ENCODE measurements around the gene PCDHB15. TPM values are rescaled to one million over a fixed set of nuclear protein-coding genes. Genes with fewer than 3 reads are reported as not detected.
"Not testable (repeated sequence)": the region's sequence is repeated elsewhere in the genome, so short reads cannot be mapped to it uniquely, and the experiment has no call there.

Gene PCDHB15
- polyA plus RNA-seq (ENCODE audit: insufficient read length in 3 of 3): 10 to 100 TPM; 11.3 to 17.3 (median 15.4) TPM

GRCh38 chr5:141245250-141245717 lies at the start of gene PCDHB15:
Gene PCDHB15 (plus strand): TSS chr5:141245395. CDS start chr5:141245579, 184 bp downstream.
- no peak for DNase-seq (ENCODE audit: low read depth in 3 of 3, low spot score in 2 of 3)

GRCh38 chr5:141196363-141196762 lies 48.8 kb upstream of the PCDHB15 start:
- no peak for DNase-seq (ENCODE audit: low read depth in 3 of 3, low spot score in 2 of 3)

GRCh38 chr5:141199359-141200235 lies 45.6 kb upstream of the PCDHB15 start, which contains the start of gene PCDHB11:
Gene PCDHB11 (plus strand): TSS chr5:141199627. CDS start chr5:141199775, 148 bp downstream.
- DNase-seq (ENCODE audit: low read depth in 3 of 3, low spot score in 2 of 3): no peak

- DNase-seq (ENCODE audit: low read depth in 3 of 3, low spot score in 2 of 3): not testable (repeated sequence)
Observed at GRCh38 chr5:141201126-141201525, 44.1 kb upstream of the PCDHB15 start.

- DNase-seq (ENCODE audit: low read depth in 3 of 3, low spot score in 2 of 3): not testable (repeated sequence)
Observed at GRCh38 chr5:141201646-141202045, 43.5 kb upstream of the PCDHB15 start.

GRCh38 chr5:141208478-141208877 lies 36.7 kb upstream of the PCDHB15 start, which contains the start of gene PCDHB12:
Gene PCDHB12 (plus strand): TSS chr5:141208719. CDS start chr5:141208908, 189 bp downstream.
- no peak for DNase-seq (ENCODE audit: low read depth in 3 of 3, low spot score in 2 of 3)

- not testable (repeated sequence) for DNase-seq (ENCODE audit: low read depth in 3 of 3, low spot score in 2 of 3)
Observed at GRCh38 chr5:141210281-141210680, 34.9 kb upstream of the PCDHB15 start.

GRCh38 chr5:141210849-141211248 lies 34.3 kb upstream of the PCDHB15 start:
- not testable (repeated sequence) for DNase-seq (ENCODE audit: low read depth in 3 of 3, low spot score in 2 of 3)

GRCh38 chr5:141213656-141214339 lies 31.4 kb upstream of the PCDHB15 start, which contains the start of gene PCDHB13:
Gene PCDHB13 (plus strand): TSS chr5:141213919. CDS start chr5:141214124, 205 bp downstream.
- DNase-seq (ENCODE audit: low read depth in 3 of 3, low spot score in 2 of 3): not testable (repeated sequence)

GRCh38 chr5:141214583-141214982 lies 30.6 kb upstream of the PCDHB15 start:
- DNase-seq (ENCODE audit: low read depth in 3 of 3, low spot score in 2 of 3): not testable (repeated sequence)

- not testable (repeated sequence) for DNase-seq (ENCODE audit: low read depth in 3 of 3, low spot score in 2 of 3)
Observed at GRCh38 chr5:141215504-141215903, 29.7 kb upstream of the PCDHB15 start.

GRCh38 chr5:141216035-141216434 lies 29.2 kb upstream of the PCDHB15 start:
- DNase-seq (ENCODE audit: low read depth in 3 of 3, low spot score in 2 of 3): not testable (repeated sequence)

- no peak for DNase-seq (ENCODE audit: low read depth in 3 of 3, low spot score in 2 of 3)
Observed at GRCh38 chr5:141223112-141223783, 21.9 kb upstream of the PCDHB15 start, which contains the start of gene PCDHB14. Gene PCDHB14 (plus strand): TSS chr5:141223343. CDS start chr5:141223506, 163 bp downstream.

- DNase-seq (ENCODE audit: low read depth in 3 of 3, low spot score in 2 of 3): not testable (repeated sequence)
Observed at GRCh38 chr5:141224844-141225243, 20.4 kb upstream of the PCDHB15 start.

- not testable (repeated sequence) for DNase-seq (ENCODE audit: low read depth in 3 of 3, low spot score in 2 of 3)
Observed at GRCh38 chr5:141225421-141225820, 19.8 kb upstream of the PCDHB15 start.

GRCh38 chr5:141234109-141234667 lies 11.0 kb upstream of the PCDHB15 start:
- DNase-seq (ENCODE audit: low read depth in 3 of 3, low spot score in 2 of 3): no peak

- DNase-seq (ENCODE audit: low read depth in 3 of 3, low spot score in 2 of 3): not testable (repeated sequence)
Observed at GRCh38 chr5:141235922-141236321, 9.3 kb upstream of the PCDHB15 start.

GRCh38 chr5:141236516-141237313 lies 8.5 kb upstream of the PCDHB15 start:
- DNase-seq (ENCODE audit: low read depth in 3 of 3, low spot score in 2 of 3): no peak

- DNase-seq (ENCODE audit: low read depth in 3 of 3, low spot score in 2 of 3): no peak
Observed at GRCh38 chr5:141241496-141241895, 3.7 kb upstream of the PCDHB15 start.

Data from right renal cortex interstitium (tissue), 3 donors.